ENCODE measurements around the gene ILF2.
A peak's percentile ranks its signal among the peaks of the same experiment; 100 is the strongest.
"Not testable (repeated sequence)": the region's sequence is repeated elsewhere in the genome, so short reads cannot be mapped to it uniquely, and the experiment has no call there.

Gene ILF2

GRCh38 chr1:153647346-153647714 is 23.5 kb downstream of the ILF2 start:
- no peak for DNase-seq

DNA sequence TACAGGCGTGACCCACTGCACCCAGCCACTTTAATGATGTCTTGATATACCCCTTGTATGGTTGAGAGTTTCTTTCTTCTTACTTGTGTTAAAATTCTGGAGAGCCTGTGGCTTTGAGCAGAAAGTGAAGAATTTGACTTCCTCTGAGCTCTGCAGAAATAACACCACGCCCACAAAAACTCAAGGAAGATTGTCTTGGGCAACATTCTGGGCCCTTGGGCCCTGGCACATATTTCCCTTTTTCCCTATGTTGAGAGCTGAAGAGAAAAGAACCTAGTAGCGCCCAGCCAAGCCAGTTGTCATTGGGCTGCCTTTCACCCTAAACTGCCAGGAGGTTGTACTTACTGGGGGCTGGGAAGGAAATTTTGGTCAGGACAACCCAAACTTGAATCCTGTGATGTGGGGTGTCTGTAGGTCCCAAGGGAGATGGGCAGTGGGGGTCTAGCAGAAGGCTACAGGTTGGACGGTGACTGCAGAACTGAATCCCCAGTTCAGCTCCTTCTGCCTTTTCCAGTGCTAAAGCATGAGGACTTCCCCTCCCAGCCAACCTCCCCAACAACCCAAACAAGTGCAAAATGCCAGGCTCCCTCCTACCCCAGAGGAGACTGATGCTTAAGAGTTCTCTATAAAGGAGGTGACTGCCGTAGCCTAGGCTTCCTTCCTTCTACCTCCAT is 24.0 kb downstream of the ILF2 start:
- no peak for DNase-seq

DNA sequence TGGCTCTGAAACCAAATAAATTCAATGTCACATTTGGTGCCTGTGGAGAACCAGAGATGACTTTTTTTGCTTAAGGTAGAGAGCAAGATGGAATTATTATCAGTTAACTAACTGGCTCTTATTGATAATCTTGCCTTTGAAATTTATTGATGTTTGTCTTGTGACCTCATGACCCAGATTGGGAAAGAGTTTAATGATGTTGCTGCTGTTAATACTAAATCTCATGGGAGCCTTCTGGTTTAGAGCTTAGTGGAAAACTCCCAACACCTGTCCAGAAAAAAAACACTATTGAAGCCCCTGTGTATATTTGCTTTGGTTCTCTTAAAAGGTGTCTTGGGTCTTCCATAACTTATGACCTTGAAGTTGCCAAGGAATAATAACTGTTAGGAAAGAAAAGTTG is 27.0 kb downstream of the ILF2 start:
- DNase-seq, result no peak

- no peak for DNase-seq
Measured at GRCh38 chr1:153643100-153643499, 27.7 kb downstream of the ILF2 start.

DNA sequence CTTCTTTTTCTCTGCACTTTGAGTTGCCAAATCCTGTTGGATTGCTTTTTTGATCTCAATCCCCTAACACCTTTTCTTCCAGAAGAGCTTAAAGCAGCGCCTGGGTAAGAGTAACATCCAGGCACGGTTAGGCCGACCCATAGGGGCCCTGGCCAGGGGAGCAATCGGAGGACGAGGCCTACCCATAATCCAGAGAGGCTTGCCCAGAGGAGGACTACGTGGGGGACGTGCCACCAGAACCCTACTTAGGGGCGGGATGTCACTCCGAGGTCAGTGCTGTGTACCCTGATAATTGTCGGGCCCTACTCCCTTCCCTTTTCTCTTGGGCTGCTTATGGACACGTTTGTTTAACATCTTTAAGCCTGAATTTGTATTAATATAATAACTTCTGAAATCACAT is 28.6 kb downstream of the ILF2 start:
- DNase-seq, result no peak

DNA sequence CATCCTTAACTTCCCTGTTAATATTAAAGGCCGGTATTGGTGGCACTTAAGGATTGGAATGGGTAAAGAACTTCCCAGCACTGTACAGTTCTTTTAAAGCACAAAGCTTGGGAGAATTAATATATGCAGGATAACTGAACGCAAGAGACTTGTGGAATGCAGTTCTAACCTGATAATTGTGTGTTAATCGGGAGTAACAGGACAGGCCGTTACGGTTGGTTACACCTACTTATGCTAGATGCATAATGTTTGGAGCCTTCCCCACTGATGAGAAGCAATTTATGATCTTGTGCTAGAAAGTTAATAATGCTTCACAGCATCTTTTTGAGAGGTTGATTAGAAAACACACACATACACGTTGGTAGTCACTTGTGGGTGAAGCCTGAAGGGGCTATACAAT is 29.9 kb downstream of the ILF2 start:
- no peak for DNase-seq

- not testable (repeated sequence) for DNase-seq
Measured at GRCh38 chr1:153640213-153640612, 30.6 kb downstream of the ILF2 start.

DNA sequence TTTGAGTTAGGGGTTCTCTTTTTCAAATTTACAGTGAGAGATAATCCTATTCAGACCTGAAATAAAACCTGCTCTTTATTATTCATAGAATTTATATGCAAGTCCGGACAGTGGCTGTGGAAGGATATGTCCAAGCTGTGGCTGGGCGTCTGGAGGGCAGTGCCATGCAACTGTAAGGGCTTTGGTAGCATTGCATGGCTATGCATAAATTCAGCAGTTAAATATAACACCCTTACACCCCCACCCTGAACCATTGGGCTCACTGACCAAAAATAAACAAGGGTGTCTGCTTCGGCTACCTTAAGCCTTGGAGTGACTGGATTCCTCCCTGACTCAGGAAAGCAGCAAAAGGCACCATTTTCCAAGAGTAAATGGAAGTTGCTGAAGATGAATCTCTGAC is 31.5 kb downstream of the ILF2 start:
- no peak for DNase-seq

- DNase-seq, result no peak
Measured at GRCh38 chr1:153638261-153638660, 32.5 kb downstream of the ILF2 start.

GRCh38 chr1:153636312-153636711 is 34.5 kb downstream of the ILF2 start:
- no peak for DNase-seq

DNA sequence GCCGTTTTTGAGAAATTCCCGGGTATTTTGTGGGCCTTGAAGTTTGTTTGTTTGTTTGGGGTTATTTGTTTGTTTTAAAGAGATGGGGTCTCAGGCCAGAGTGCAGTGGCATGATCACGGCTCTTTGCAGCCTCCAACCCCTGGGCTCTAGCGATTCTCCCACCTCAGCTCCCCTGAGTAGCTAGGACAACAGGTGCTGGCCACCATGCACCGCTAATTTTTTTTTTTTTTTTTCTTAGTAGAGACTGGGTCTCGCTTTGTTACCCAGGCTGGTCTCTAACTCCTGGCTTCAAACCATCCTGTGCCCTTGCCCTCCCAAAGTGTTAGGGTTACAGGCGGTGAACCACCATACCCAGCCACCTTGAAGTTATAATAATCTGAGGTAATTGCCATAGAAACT is 34.9 kb downstream of the ILF2 start:
- DNase-seq, result no peak

DNA sequence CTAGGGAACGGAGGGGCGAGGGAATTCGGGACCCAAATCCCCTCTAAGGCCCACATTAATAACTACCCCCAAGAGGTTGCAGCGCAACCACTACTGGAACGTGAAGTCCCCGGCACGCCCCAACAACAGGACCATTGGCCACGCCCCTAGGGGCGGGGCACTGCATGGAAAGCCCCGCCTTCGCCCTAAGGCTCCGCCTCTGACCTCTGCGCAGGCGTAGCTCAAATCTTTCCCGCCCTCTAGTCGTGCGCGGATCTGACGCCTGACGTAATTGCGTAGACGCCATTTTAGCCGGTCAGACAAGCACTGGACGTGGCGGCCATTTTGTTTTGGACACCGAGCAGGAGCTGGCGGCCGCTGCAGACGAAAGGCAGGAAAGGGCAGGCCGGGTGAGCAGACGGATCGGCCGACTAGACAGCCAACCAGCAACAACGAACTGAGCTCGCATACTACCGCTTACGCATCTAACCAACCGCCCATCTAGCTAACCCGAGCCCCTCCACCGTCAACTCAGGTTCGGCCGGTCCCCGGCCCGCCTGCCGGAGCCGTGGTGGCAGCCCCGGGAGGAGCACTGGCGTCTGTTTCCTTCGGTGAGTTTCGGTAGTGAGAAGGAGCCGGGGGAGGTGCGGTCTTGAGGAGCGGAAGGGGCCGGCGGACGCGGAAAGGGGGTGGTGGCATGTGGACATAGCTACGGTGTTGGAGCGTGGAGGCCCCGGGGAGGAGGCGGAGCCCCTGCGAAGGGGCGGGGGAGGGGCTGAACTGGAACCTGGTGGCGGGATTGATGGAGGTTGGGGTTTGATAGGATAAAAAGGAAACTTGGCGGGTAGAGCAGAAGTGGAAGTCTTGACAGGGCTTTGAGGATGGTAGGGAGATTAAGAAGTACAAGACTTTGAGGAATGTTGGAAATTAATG is 36.8 kb downstream of the ILF2 start, which contains the start of gene CHTOP:
CHTOP (plus strand) TSS at position 313 of the 912 bp plus-strand sequence. CDS start 2,523 bp downstream, outside the sequence.
- DNase-seq, result peak; percentile 99

- DNase-seq, result no peak
Measured at GRCh38 chr1:153633161-153633753, 37.5 kb downstream of the ILF2 start.

- peak; percentile 15 for DNase-seq
Measured at GRCh38 chr1:153631047-153632022, 39.5 kb downstream of the ILF2 start.

DNA sequence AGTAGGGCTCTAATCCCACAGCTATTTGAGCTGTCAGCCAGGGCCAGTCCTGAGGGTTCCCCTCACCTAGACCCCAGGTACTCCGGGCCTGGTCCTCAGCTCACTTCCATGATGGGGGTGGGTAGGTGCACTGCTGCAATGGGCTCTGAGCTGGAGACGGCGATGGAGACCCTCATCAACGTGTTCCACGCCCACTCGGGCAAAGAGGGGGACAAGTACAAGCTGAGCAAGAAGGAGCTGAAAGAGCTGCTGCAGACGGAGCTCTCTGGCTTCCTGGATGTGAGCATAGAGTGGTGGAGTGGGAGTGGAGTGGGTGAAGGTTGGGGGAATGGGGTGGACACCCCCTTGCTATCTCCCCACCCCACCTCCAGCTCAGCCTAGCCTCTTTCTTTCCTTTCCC is 40.4 kb downstream of the ILF2 start:
- DNase-seq, result no peak

GRCh38 chr1:153629971-153630370 is 40.8 kb downstream of the ILF2 start:
- no peak for DNase-seq

DNA sequence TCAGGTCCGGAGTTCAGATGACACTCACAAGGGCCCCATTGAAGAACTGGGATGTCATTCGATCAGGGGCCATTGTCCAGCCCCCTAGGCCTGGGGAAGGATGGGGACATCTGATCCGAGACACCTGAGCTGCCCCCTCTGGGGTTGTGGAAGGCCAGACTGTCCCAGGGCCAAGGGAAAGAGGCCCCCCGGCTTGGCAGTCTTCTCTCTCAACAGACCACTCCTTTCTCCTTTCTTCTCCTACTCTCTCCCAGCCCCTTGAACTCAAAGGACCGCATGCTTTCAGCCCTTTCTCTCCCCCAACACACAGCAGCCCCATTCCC is 41.5 kb downstream of the ILF2 start:
- DNase-seq, result no peak

- no peak for DNase-seq
Measured at GRCh38 chr1:153628638-153629342, 42.0 kb downstream of the ILF2 start.

- DNase-seq, result no peak
Measured at GRCh38 chr1:153627715-153628626, 42.8 kb downstream of the ILF2 start, which contains the start of gene S100A1. Gene S100A1, plus strand, starts transcription at chr1:153628434. Its CDS starts 2,088 bp downstream, at chr1:153630522.

- DNase-seq, result peak; percentile 29
Measured at GRCh38 chr1:153626904-153627714, 43.7 kb downstream of the ILF2 start, which contains the start of gene S100A13. Gene S100A13, minus strand, starts transcription at chr1:153627505. Its CDS starts 1,033 bp downstream, at chr1:153626472.

Data from activated CD4-positive, alpha-beta T cell treated with anti-CD3 and anti-CD28 coated beads, Interleukin-2, amount 50 U/mL, for 16 hours (primary cell).